GM18498 (cell line): ENCODE data around the gene PRSS33.

Source experiments
- ATAC-seq: cut with Tn5 transposase; IDR thresholded peaks from one replicate; pipeline ENCODE4 v1.9.1; 2021; ENCODE audit warnings: mild to moderate bottlenecking, moderate library complexity; ENCODE audit not compliant: unreplicated experiment

PRSS33 gene

DNA sequence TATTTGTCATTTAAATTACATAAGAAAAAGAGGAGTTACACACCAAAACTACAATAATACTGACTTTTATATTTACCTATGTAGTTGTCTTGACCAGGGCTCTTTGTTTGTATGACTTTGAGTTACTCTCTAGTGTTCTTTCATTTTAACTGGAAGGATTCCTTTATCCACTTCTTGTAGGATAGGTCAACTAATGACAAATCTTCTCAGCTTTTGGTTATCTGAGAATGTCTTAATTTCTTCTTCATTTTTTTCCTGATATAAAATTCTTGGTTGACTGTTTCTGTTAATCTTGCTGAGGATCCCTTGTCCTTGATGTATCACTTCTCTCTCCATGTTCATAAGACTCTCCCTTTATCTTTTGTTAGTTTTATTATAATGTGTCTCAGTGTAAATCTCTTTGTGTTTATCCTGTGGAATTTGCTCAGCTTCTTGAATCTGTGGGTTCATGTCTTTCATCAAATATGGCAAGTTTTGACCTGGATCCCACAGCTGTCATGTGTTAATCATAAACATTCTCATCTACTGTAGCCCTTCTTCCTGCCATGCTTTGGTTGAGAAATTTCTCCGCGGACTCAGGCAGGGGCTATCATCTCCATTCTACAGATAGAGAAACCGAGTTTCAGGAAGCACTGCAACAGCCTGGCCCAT, 16.3 kb upstream of the PRSS33 start:
- no peak for ATAC-seq

DNA sequence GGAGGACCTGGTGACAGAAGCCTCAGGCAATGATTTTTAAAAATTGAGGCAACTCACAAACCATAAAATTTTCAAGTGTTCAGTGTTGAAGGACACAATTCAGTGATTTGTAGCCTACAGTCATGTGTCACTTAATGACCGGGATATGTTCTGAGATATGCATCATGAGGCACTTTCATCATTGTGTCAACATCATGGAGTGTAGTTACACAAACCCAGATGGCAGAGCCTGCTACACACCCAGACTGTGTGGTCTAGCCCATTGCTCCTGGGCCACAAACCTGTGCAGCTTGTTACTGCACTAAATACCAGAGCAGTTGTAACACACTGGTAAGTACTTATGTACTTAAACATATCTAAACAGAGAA, 12.5 kb upstream of the PRSS33 start:
- ATAC-seq: no peak

DNA sequence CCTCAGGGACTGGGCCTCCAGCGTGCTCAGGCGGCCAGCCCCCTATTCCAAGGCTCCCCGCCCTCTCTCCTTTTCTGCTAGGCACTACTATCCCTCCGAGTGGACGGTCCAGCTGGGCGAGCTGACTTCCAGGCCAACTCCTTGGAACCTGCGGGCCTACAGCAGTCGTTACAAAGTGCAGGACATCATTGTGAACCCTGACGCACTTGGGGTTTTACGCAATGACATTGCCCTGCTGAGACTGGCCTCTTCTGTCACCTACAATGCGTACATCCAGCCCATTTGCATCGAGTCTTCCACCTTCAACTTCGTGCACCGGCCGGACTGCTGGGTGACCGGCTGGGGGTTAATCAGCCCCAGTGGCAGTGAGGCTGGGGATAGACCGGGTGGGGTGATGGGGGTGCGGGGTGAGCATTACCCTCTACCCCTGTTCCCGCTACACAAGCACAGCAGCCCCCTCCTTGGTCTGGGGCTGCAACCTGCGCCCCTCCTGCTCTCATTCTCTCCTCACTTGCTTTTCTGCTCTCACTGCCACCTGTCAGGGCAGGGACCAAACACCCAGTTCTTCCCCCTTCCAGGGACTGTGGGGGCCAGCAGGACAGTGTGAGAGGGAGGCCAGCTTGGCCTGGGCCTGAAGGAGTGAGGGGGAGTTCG, 12.0 kb upstream of the PRSS33 start:
- ATAC-seq: no peak

DNA sequence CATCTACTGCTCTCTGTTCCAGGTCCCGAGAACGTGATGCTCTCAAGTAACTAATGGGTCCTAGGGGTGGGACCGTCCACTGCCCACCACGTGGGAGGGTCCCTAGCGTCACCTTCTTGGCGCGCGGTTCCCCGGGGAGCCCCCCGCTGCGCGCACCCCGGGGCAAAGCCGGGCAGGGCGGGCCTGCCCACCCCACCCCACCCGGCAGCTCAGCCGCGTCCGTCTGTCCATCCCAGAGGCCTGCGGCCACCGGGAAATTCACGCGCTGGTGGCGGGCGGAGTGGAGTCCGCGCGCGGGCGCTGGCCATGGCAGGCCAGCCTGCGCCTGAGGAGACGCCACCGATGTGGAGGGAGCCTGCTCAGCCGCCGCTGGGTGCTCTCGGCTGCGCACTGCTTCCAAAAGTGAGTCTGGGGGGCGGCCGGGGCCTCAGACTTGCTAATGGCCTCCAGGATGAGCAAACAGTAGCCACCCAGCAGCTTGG, 11.4 kb upstream of the PRSS33 start:
- no peak for ATAC-seq

DNA sequence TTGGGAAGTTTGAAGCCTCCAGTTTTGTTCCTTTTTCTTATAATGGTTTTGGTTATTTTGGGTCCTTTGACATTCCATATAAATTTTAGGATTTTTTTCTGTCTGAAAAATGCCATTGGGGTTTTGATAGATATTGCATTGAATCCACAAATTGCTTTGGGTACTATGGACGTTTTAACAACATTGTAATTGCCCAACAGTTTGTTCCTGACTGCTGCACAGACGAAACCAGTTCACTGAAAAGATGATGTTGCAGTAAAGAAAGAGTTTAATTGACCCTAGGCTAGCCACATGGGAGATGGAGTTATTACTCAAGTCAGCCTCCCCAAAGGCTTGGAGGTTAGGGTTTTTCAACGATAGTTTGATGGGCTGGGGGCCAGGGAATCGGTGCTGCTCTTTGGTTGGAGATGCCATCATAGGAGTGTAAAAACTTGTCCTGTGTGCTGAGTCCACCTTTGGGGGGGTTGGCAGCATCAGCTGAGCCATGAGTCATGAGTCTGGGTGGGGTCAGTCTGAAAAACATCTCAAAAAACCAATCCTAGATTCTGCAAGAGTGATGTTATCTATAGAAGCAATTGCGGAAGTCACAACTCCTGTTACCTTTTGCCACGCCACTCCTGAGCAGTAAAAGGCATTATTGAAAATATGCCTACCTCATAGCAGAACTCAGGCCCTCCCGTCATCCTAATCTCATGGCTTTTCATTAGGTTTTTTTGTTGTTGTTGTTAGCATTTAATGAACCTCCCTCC, 8.2 kb upstream of the PRSS33 start:
- no peak for ATAC-seq

DNA sequence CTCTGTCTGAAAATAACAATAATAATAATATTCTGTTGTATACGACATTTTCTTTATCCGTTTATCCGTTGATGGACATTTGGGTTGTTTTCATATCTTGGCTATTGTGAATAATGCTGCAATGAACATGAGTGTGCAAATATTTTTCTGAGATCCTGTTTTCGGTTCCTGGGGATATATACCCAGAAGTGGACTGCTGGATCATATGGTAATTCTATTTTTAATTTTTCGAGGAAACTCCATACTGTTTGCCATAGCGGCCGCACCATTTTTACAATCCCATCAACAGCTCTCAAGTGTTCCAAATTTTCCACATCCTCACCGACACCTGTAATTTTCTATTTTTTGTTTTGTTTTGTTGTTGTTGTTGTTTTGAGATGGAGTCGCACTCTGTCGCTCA, 5.6 kb upstream of the PRSS33 start:
- ATAC-seq: no peak

DNA sequence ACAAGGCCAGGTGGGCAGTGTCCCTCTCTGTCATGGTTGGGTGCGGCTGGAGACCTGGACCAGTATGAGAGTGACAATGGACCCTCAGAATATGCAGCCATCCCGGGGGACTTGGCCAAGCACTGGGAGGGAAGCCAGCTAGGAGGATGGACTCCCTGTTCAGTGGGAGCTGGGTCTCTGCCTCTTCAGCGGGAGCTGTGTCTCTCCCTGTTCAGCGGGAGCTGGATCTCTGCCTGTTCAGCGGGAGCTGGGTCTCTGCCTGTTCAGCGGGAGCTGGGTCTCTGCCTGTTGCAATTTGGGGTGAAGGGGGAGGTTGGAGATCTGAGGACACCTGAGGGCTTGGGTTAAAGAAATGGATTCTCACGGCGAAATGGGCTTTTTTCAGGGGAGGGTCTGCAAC, 3.8 kb upstream of the PRSS33 start:
- ATAC-seq: no peak

DNA sequence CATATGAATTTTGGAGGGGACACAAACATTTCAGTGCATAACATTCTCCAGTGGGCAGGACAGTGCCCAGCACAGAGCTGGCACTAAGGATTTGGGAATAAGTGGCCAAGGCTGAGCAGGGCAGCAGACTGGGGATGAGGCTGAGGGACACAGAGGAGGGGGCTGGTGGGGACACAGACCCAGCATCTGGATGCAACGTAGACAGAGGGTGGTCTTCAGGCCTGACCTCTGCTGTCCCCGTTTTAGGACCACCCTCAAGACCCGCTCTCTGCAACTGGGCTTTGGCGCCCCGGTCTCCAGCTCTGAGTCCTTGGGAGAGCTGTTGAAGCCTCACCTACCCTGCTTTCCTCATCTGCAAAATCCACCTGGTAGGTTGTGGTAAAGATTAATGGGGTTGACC, 3.3 kb upstream of the PRSS33 start:
- ATAC-seq: no peak

DNA sequence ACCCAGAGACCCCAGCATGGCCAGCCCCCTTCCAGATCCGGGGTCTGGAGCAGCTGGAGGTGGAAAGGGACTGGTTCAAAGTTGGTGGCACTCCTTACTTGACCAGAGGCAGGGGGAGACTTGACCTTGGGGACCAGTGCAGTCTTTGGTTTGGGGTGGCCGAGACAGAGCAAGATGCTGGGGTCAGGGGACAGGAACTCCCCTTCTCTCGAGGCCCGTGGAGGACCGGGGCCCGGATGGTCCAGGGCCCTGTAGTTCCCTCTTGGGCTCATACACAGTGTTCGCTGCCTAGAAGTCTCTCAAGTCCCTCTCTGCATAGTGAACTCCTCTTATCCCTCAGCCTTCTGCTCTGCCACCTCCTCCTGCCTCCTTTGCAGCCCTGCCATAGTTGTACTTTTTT, 601 bp upstream of the PRSS33 start:
- ATAC-seq: no peak

DNA sequence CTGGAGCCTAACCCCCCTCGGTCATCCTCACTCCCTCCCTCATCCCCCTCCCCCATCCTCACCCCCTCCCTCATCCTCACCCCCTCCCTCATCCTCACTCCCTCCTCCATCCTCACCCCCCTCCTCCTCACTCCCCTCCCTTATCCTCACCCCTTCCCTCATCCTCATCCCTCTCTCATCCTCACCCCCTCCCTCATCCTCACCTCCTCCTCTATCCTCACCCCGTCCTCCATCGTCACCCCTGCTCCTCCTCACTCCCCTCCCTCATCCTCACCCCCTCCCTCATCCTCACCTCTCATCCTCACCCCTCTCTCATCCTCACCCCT, 571 bp downstream of the PRSS33 start:
- ATAC-seq: no peak

DNA sequence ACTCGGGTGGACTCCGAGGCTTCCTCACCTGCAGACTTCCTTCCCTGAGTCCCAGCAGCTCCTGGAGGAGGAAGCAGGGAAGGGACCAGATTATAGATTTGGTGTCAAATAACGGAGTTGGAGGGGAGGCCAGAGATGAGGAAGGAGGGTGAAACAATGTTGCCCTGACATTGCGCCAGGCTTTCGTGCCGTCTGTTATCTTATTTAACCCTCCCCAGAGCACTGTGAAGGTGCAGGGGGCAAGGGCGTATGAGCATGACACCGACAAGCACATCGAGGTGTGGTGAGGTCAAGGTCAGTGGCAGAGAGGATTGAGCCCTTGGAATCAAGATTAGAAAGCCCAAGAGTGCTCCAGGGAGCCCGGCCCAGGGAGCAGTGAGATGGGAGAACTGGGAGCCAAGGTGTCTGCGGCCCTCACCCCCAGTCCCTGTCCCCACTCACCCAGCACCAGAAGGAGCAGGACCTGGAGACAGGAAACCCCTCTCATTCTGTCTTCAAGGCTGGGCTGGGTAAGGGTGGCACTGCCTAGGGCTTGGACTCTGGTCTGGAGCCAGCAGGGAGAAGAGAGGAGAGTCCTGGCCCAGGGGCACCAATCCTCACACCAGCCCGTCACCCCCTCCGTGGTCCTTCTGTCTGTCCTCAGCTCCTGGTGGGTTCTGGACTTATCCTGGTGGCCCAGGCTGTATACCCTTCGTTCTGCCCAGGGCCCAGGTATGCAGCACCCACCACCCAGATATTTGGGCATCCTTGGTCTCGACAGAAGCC, 1.1 kb downstream of the PRSS33 start:
- ATAC-seq: no peak

DNA sequence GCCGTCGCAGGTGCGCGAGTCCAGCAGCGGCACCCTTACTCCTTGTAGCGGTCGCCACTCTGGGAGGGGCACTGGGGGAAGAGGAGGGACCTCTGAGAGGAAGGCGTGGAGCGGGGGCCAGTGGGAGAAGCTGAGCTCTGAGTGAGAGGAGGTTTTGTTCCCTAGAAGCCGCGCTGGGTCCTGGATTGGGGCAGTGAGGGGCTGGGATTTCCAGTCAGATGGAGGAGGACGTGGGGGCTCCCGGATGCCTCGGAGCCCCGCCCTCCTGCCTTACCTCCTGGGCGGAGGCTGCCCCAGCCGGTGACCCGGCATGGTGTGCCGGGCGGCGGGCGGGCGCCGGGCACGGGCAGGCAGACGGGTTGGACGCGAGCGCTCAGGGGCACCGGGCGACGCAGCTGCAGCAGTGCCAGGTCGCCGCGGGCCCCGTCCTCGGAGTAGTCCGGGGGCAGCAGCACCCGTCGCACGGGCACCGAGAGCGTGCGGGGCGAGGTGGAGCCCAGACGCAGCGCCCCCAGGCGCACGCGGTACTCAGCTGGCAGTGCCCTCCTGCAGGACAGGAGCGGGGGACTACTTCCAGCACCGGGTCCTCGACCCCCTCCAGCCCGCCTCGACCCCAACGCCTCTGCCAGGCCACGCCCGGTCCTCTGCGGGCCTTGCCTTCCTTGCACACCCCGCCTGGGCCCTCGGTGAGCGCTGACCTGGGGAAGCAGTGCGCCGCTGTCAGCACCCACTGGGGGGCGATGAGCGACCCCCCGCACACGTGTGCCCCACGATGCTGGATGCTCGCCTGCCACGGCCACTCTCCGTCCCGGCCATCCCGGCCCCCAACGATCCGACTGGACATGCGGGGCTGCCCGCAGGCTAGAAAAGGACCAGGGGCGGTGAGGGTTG, 2.0 kb downstream of the PRSS33 start:
- ATAC-seq: no peak

DNA sequence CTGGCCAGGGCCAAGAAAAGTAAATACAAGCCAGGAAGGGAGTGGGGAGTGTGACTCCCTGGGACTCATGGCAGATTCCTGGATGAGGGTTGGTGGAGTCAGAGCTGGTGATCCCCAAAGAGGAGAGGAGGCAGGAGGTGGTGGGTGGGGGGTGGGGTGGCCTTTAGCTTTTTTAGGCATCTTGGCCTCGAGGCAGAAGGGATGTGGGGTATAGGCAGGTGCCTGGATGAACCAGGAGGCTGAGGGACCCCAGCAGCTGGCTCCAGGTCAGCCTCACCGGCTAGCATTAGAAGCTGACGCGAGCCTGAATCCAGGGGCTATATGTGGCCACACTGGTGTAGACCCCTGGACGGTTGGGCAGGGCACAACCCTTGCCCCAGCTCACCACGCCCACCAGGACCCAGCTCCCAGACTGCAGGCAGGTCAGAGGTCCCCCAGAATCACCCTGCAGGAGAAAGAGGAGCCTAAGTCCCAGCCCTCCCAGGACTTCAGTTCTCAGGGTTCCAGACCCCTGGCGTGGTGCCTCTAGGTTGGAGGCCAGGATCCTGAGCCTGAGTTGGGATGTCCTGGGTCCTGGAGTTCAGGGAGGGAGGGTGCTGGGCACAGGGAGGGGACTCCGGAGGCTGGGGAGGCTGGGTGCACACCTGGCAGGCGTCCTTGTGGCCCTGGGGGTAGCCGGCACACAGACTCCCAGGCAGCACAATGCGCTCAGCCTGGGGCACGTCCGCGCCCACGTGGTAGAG, 2.8 kb downstream of the PRSS33 start:
- ATAC-seq: no peak

DNA sequence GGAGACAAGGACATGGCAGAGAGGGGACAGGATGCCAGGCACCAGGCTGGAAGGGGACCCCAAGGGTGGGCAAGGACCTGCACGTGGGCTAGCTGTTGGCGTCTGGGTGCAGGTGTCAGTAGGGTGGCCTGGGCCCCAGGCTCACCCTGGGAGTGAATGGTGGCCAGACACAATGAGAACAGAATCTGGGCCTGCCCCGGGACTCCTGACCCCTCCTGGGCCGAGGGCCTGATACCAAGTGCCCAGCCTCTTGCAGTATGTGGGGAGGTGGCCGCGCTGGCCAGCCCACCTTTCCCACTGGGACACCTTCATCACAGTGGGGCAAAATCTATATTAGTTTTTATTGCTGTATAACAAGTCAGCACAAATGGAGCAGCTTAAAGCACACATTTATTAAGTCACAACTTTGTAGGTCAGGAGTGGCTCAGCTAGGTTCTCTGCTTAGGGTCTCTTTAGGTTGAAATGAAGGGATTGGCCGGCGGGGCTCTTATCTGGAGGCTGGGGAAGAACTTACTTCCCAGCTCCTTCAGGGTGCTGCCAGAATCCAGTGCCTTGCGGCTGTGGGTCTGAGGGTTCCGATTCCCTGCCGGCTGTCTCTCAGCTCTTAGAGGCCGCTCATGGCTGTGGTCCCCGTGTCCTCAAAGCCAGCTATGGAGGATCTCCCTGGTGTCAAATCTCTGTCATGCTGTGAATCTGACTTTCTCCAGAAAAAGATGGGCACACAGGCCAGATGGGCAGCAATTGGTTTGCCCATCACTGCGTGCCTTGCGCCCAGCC, 3.6 kb downstream of the PRSS33 start:
- ATAC-seq: no peak

DNA sequence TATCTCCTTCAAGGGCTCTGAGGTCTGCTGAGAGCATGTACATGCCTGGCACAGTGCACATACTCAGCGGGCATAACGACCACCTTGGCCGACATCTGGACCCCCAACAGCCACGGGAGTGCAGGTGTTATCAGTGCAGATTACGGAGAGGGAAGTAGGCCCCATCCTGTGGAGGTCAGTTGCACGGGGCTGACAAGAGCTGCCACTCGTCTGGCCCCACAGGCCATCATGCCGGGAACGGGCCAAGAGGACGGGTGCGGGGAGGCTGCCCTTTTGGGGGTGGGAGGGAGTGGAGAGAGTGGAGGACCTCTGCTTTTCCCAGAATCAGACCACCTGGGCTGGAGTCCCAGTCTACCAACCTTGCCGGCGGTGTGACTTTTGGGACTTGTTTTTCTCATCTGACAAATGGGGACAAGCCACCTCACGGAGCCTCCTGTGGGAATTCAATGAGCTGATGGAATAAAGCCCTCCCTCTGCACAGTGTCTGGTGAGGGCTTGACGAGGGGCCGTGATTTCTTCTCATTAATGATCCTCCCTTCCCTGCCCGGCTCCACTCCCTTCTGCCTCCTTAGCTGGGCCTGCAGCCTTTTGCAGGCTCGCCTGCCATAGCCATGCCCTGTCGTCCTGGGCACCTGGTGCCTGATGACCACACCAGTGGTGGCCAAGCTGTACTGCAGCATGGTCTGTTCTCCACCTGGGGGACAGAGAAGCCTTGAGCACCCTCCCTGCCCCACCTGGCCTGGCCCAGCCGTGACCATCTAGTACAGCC, 4.6 kb downstream of the PRSS33 start:
- ATAC-seq: no peak

DNA sequence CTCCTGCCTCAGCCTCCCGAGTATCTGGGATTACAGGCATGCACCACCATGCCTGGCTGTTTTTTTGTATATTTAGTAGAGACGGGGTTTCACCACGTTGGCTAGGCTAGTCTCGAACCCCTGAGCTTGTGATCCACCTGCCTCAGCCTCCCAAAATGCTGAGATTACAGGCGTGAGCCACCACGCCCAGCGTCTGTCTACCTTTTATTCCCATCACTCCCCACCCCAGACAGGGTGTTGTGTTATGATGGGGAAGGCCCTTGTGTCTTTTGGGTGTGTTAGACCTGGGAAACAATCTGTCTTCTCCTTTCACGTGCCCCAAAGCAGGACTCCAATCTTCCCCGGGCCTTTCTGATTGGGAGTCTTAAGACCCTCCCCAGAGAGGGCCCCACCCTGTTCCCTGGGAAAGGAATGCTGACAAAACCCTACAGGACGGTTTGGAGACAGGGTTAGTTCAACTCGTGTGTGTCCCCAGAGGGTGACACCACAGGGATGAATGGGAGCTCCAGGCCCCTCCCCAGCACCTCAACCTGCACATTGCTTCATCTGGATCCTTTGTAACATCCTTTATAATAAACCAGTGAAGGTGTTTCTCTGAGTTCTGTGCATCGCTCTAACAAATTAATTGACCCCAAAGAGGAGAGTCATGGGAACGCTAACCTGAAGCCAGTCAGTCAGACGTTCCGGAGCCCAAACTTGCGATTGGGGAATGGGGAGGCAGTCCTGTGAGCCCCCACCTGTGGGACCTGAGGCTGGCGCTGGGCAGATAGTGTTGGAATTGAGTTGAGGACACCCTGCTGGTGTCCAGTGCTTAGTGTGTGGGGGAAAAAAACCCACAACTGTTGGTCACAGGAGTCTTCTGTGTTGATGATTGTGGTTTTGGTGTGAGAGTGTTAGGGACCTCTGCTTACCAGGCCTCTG, 7.1 kb downstream of the PRSS33 start:
- ATAC-seq: no peak

DNA sequence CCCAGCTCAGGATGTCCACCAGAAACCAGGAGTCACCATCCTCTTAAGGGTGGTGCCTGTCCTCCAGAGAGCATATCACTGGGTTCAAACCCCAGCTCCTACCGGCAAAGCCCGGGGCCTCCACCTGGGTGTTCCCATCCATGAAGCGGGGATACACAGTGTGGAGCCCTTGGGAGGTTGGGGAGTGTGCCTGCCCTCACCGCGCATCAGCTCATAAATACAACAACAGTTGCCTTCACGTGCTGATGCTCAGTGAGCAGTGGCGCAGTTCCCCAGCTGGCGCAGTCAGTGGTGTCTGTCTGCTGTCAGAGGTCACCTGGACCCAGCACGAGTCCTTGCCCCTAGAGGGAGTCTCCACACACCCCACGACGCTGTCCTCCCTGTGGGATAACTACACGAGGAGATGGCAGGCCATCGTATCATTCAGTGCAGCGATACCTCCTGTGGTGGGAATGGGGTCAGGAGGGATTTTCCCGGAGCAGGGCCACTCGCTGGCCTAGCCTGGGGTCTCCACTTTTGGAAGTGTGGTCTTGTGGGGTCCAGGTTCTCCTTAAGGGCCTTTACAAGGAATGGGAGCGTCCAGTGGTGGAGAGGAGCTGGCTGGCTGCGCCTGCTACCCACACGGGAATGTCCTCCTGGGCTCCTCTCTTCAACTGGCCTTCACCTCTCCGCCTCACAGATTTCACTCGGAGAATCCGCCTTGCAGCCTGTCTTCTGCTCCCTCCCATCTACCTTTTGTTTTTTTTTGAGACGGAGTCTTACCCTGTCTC, 8.0 kb downstream of the PRSS33 start:
- ATAC-seq: no peak
